Fibroblast of lung (primary cell): ENCODE measurements around the gene SLC38A7. TPM values are rescaled to one million over a fixed set of nuclear protein-coding genes. Genes with fewer than 3 reads are reported as not detected.

Experiments
- DNase-seq, 2 donors: peaks; one replicate each; pipeline versions ENCODE4 v3.0.0 to v3.0.0-alpha.2; 2010; ENCODE audit warnings: low read depth in 2 of 2
- H2AFZ ChIP-seq: 2 replicates; pipeline ENCODE4 v1.5.1; 2012; ENCODE audit warnings: low read length, control low read depth, inconsistent platforms
- H3K27ac ChIP-seq: 2 replicates; pipeline ENCODE4 v1.5.1; 2011; ENCODE audit warnings: low read length, control low read depth; ENCODE audit not compliant: insufficient read depth
- H3K27me3 ChIP-seq: 2 replicates; pipeline ENCODE4 v1.5.1; 2011; ENCODE audit warnings: mild to moderate bottlenecking, low read length; ENCODE audit not compliant: control insufficient read depth, insufficient read depth
- H3K36me3 ChIP-seq: 2 replicates; pipeline ENCODE4 v1.5.1; 2011; ENCODE audit warnings: low read length; ENCODE audit not compliant: control insufficient read depth, insufficient read depth
- H3K4me1 ChIP-seq: 2 replicates; pipeline ENCODE4 v1.5.1; 2011; ENCODE audit warnings: low read length; ENCODE audit not compliant: control insufficient read depth, insufficient read depth; ENCODE audit errors: extremely low read depth
- H3K4me2 ChIP-seq: 2 replicates; pipeline ENCODE4 v1.5.1; 2011; ENCODE audit warnings: low read length, control low read depth; ENCODE audit not compliant: insufficient read depth; ENCODE audit errors: extremely low read depth
- H3K4me3 ChIP-seq, 4 experiments: fragments of 200-600 bp in 1 of 4; sonication (generic) in 1 of 4; replicated peaks in 1 of 4; 2 replicates each; pipeline ENCODE4 v1.5.1; 2011 to 2016; ENCODE audit warnings: low read length in 4 of 4, low read depth in 3 of 4, mild to moderate bottlenecking in 3 of 4, control low read depth in 2 of 4, inconsistent platforms in 1 of 4, mixed read lengths in 1 of 4; ENCODE audit not compliant: insufficient read depth in 1 of 4; ENCODE audit errors: control extremely low read depth in 1 of 4
- H3K79me2 ChIP-seq: 2 replicates; pipeline ENCODE4 v1.5.1; 2012; ENCODE audit warnings: mild to moderate bottlenecking, low read length, inconsistent platforms; ENCODE audit not compliant: control insufficient read depth, insufficient read depth
- H3K9ac ChIP-seq: 2 replicates; pipeline ENCODE4 v1.5.1; 2011; ENCODE audit warnings: mild to moderate bottlenecking, low read length, control low read depth; ENCODE audit not compliant: insufficient read depth
- H3K9me3 ChIP-seq: 2 replicates; pipeline ENCODE4 v1.5.1; 2012; ENCODE audit warnings: low read depth, low read length; ENCODE audit not compliant: control insufficient read depth, insufficient read depth
- H4K20me1 ChIP-seq: 2 replicates; pipeline ENCODE4 v1.5.1; 2011; ENCODE audit warnings: low read length; ENCODE audit not compliant: control insufficient read depth, insufficient read depth; ENCODE audit errors: extremely low read depth
- CTCF ChIP-seq, 2 donors: IDR thresholded peaks in 1 of 2; conservative IDR thresholded peaks in 1 of 2; 1 replicate in 1 of 2; 2 replicates in 1 of 2; pipeline ENCODE4 v1.5.1; 2011 to 2012; ENCODE audit warnings: low read length in 2 of 2, control low read depth in 1 of 2, inconsistent platforms in 1 of 2, low read depth in 1 of 2, mild to moderate bottlenecking in 1 of 2
- EZH2 ChIP-seq: IDR thresholded peaks from 2 replicates; pipeline ENCODE4 v1.5.1; 2012; ENCODE audit warnings: low read length, control low read depth, mild to moderate bottlenecking; ENCODE audit errors: missing control alignments
- polyA plus RNA-seq, 2 donors: library from polyadenylated mRNA; depleted of rRNA in 1 of 2; stranded (reverse) in 1 of 2; unstranded in 1 of 2; fragments of >200 nt; gene quantifications; 2 replicates each; pipeline ENCODE4 v1.2.1, GENCODE V29; 2011 to 2012; ENCODE audit warnings: missing spikeins in 1 of 2
- total RNA-seq: library from RNA; depleted of rRNA; stranded (reverse); fragments of >200 nt; gene quantifications from 2 replicates; pipeline ENCODE4 v1.2.1, GENCODE V29; 2014

SLC38A7 gene
- total and polyA plus RNA-seq, 2 donors (not counting 1 experiment from before 2014, with no cell fraction given), result 15.4 to 30.1 TPM

- peaks cover under 1% of the 10 kb centered on the region for H3K4me1 ChIP-seq
- H3K4me3 ChIP-seq, result no peak overlapping the region
- H3K36me3 ChIP-seq, result peaks cover 6% of the 10 kb centered on the region
- no peak overlapping the region for H3K27ac ChIP-seq
- no peaks in the 10 kb centered on the region for H3K27me3 ChIP-seq
- TF ChIP-seq EZH2 (no peak), CTCF (conservative IDR thresholded peaks at IDR 0.05 in 1 of 2, IDR thresholded peaks at IDR 0.05 in 1 of 2; ENCODE audit: low read depth in 1 of 2, low read length in 2 of 2) (peak in 1 of 2 donors; percentile 22)
- no peaks in the 10 kb centered on the region for H3K79me2 ChIP-seq
- peak in 1 of 2 donors; percentile 24 for DNase-seq
- no peak overlapping the region for H2AFZ ChIP-seq
- H3K4me2 ChIP-seq, result no peak overlapping the region
- no peaks in the 10 kb centered on the region for H4K20me1 ChIP-seq
- H3K9me3 ChIP-seq, result no peaks in the 10 kb centered on the region
- H3K9ac ChIP-seq, result no peak overlapping the region
These were observed 5.9 kb downstream of the SLC38A7 start for GRCh38 chr16:58678716-58679115.

DNA sequence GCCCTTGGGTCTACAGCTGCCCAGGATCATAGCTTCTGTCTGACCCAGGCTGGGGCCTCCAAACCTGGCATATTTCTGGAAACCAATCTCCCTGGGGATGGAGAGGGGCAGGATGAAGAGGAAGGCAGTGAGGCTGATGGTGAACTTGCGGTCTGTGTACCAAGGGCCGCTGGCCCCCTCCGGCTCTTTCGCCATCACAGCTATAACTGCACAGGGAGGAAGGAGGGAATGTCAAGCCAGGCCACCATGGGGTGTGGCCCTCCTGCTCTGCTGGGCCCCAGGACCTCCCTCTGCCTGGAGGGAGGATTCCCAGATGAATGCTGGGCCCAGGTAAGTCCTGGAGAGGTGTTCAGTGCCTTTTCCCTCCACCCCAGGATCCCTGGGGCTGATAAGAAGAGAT, 6.3 kb downstream of the SLC38A7 start:
- Histone ChIP-seq H3K4me1 (no peaks in the 10 kb centered on the region), H3K4me2 (no peak overlapping the region), H3K4me3 (no peak overlapping the region), H3K27ac (no peak overlapping the region), H3K27me3 (no peaks in the 10 kb centered on the region), H2AFZ (no peak overlapping the region), H3K9me3 (no peaks in the 10 kb centered on the region), H4K20me1 (no peaks in the 10 kb centered on the region), H3K36me3 (peaks cover 6% of the 10 kb centered on the region), H3K9ac (no peak overlapping the region), H3K79me2 (no peaks in the 10 kb centered on the region)
- TF ChIP-seq EZH2, result no peak
- no peak for TF ChIP-seq CTCF (conservative IDR thresholded peaks at IDR 0.05 in 1 of 2, IDR thresholded peaks at IDR 0.05 in 1 of 2; ENCODE audit: low read depth in 1 of 2, low read length in 2 of 2)
- DNase-seq, result no peak

DNA sequence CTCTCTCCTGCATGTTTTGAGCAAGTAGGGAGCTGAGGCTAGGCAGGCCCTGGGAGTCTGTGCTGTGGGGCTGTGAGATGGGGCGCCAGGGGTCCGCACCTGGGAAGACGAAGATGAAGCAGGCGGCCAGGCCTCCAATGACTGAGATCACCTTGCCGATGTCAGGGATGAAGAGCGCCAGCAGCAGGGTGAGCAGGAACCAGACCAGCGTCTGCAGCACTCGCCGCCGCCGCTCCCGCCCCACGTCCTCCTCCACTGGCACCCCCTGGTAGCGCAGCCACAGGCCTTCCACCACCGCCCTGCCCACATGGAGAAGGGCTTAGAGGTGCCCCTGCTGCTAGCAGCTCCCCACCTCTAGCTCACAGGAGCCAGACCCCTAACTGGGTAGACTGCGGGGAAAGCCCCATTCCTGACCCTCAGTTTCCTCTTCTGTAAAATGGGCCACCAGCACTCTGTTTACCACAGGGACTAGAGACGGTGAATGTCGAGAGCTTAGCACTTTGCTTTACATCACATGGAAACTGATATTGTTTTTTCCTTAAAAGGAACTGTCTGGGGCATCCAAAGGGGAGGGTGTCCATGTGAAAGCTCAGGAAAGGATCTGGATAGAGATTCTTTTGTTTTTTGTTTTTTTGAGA, 13.5 kb downstream of the SLC38A7 start:
- Histone ChIP-seq H3K27me3 (no peaks in the 10 kb centered on the region), H3K36me3 (peaks cover 9% of the 10 kb centered on the region), H3K79me2 (no peaks in the 10 kb centered on the region), H3K4me3 (no peak overlapping the region), H4K20me1 (no peaks in the 10 kb centered on the region), H3K4me2 (no peak overlapping the region), H3K9ac (no peak overlapping the region), H3K9me3 (no peaks in the 10 kb centered on the region), H3K4me1 (no peaks in the 10 kb centered on the region), H2AFZ (no peak overlapping the region), H3K27ac (no peak overlapping the region)
- no peak for TF ChIP-seq EZH2
- no peak for TF ChIP-seq CTCF (conservative IDR thresholded peaks at IDR 0.05 in 1 of 2, IDR thresholded peaks at IDR 0.05 in 1 of 2; ENCODE audit: low read depth in 1 of 2, low read length in 2 of 2)
- no peak for DNase-seq
